Psoas muscle (tissue), 8 donors: Measurements from ENCODE around the gene TNNC2. TPM values are rescaled to one million over a fixed set of nuclear protein-coding genes. Genes with fewer than 3 reads are reported as not detected.
A peak's percentile ranks its signal among the peaks of the same experiment; 100 is the strongest.

Experiments
- ATAC-seq, 4 donors: fragments of 200-7000 bp; cut with Tn5 transposase; one replicate each; pipeline ENCODE4 v1.9.1; 2020; ENCODE audit warnings: moderate library complexity in 3 of 4, mild to moderate bottlenecking in 2 of 4
- DNase-seq, 2 donors: peaks; one replicate each; pipeline ENCODE4 v3.0.0-alpha.2; 2020
- H3K27ac ChIP-seq: fragments of 200-600 bp; one replicate; pipeline ENCODE4 v1.8.0; 2022
- H3K27me3 ChIP-seq, 3 donors: fragments of 200-600 bp in 1 of 3; one replicate each; pipeline versions ENCODE4 v1.6.1 to v1.8.0; 2013 to 2022; ENCODE audit warnings: low read length in 2 of 3, mild to moderate bottlenecking in 2 of 3, moderate library complexity in 1 of 3; ENCODE audit not compliant: insufficient read depth in 3 of 3
- H3K36me3 ChIP-seq, 2 donors: fragments of 200-600 bp in 1 of 2; one replicate each; pipeline versions ENCODE4 v1.6.1 to v1.8.0; 2013 to 2022; ENCODE audit warnings: low read depth in 1 of 2, mild to moderate bottlenecking in 1 of 2, moderate library complexity in 1 of 2; ENCODE audit not compliant: insufficient read depth in 1 of 2
- H3K4me1 ChIP-seq: fragments of 200-600 bp; one replicate; pipeline ENCODE4 v1.8.0; 2022
- H3K4me3 ChIP-seq: fragments of 200-600 bp; one replicate; pipeline ENCODE4 v1.8.0; 2022; ENCODE audit warnings: mild to moderate bottlenecking
- H3K9me3 ChIP-seq: fragments of 200-600 bp; one replicate; pipeline ENCODE4 v1.8.0; 2022
- WGBS, 3 donors: extraction: QIAGEN DNeasy Blood & Tissue Kit; methylation state at CpG; one replicate each; pipeline versions ENCODE4 v1.1.6 to v1.1.7; 2013; 5-methylcytosine and 5-hydroxymethylcytosine counted together
- intact Hi-C, 2 donors: fragments of 100-400 bp; cut with DNase I; formaldehyde crosslinking; loops; one replicate each; pipeline versions ENCODE4 v1.11.0 to v1.14.2; 2022
- polyA plus RNA-seq, 3 donors: library from polyadenylated mRNA; stranded (reverse); fragments of 200-250 nt; gene quantifications; one replicate each; pipeline ENCODE4 v1.2.3, GENCODE V29; 2013
- total RNA-seq, 4 donors: library from RNA; stranded (reverse); fragmentation: NEBNext Ultra II Directional in 2 of 4; extraction: Animal tissue kit (Norgen Biotek cat#: 25700) in 2 of 4; gene quantifications; one replicate each; pipeline versions ENCODE4 v1.2.1 to v1.2.4, GENCODE V29; 2021 to 2023
- TF ChIP-seq, protein P1 (sequence below): fragments of 200-600 bp; IDR thresholded peaks from one replicate; pipeline ENCODE4 v1.8.0; 2022; ENCODE audit warnings: antibody characterized with exemption
- donor health status: healthy with polysubstance abuse.
- donor health status: DM: no; HTN: no; CAD: no; lungs with moderate emphysema.
- donor health status: Bipolar disorder and iron deficiency.
- donor health status: healthy.
- donor health status: DM: yes; HTN: yes; CAD: no.
- donor health status: DM: no; HTN: no; CAD: no.
- donor health status: DM: no; HTN: no; CAD: no.
- donor health status: DM: yes; HTN: yes; CAD: no.

The TNNC2 gene
- total and polyA plus RNA-seq, 7 donors, result 1,390 to 10,677 (median 3,158) TPM

DNA sequence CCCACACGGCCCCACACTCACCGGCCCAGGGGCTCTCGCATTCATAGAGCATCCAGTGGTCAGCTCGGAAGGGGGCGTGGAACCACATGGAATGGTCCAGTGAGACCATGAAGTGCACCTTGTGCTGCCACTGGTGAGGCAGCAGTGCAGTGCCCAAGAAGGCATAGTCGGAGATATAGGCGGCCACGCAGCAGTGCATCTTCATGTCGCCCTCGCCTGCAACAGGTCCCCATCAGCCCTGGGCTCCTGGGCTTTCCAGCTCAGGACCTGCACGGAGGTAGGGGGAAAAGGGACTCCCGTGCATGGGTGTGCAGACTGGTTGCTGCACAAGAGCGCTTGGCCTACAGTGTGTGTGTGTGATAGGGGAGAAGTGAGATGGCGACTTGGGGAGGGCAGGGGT lies 16.4 kb upstream of the TNNC2 start:
- WGBS, 3 donors, result 87 to 92% (median 87%) methylated on average over 14 of the region's 14 CpGs
- Histone ChIP-seq H3K27me3 (no peaks in the 10 kb centered on the region), H3K4me1 (peaks cover 33% of the 10 kb centered on the region), H3K27ac (peak overlapping the region; percentile 67), H3K36me3 (peaks cover 0 to 95% of the 10 kb centered on the region in 2 donors), H3K9me3 (no peaks in the 10 kb centered on the region), H3K4me3 (no peak overlapping the region)
- no peak for DNase-seq
- no peak for ATAC-seq
- intact Hi-C loops, result loop anchor here in 1 of 2 donors (5.0 kb wide), 1 partner anchor 34 kb away; no protein-coding TSS in a partner anchor
- TF ChIP-seq, protein P1, sequence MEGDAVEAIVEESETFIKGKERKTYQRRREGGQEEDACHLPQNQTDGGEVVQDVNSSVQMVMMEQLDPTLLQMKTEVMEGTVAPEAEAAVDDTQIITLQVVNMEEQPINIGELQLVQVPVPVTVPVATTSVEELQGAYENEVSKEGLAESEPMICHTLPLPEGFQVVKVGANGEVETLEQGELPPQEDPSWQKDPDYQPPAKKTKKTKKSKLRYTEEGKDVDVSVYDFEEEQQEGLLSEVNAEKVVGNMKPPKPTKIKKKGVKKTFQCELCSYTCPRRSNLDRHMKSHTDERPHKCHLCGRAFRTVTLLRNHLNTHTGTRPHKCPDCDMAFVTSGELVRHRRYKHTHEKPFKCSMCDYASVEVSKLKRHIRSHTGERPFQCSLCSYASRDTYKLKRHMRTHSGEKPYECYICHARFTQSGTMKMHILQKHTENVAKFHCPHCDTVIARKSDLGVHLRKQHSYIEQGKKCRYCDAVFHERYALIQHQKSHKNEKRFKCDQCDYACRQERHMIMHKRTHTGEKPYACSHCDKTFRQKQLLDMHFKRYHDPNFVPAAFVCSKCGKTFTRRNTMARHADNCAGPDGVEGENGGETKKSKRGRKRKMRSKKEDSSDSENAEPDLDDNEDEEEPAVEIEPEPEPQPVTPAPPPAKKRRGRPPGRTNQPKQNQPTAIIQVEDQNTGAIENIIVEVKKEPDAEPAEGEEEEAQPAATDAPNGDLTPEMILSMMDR, result no peak

DNA sequence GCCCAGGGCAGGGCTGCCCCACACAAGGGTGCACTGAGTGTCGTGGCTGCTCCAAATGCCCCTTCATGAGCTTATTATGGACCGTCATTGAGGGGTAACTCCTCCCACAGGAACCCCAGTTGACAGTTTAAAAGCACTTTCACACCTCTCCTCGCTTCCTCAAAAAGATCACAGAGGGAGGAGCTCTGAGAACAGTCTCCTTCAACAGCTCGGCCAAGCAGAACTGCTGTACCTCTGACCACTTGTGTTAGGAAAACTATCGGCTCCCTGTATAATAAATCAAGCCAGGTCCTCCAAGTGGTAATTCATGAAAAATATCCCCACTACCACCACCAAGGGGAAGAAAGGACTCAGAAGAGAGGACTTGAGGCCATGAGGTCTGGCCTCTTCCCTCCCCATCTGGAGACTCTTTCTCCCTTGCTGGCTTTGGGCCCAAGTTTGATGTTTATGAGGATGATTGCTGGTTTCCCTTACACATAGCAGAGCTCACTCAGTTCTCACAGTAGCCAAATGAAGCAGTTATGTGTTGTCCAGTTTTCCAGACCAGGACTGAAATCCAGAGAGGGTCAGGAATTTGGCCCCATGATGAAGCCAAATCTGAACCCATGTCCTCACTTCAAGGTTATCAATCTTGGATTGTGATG lies 15.2 kb upstream of the TNNC2 start:
- H3K27ac ChIP-seq, result peak overlapping the region; percentile 67
- peak; percentile 19 to 60 (median 42) for ATAC-seq
- no peaks in the 10 kb centered on the region for H3K9me3 ChIP-seq
- intact Hi-C loops, result loop anchor here in 1 of 2 donors (5.0 kb wide), 1 partner anchor 35 kb away; no protein-coding TSS in a partner anchor
- DNase-seq, result no peak
- 20 to 59% (median 30%) methylated on average over 5 of the region's 5 CpGs for WGBS, 3 donors
- peaks cover 36% of the 10 kb centered on the region for H3K4me1 ChIP-seq
- TF ChIP-seq, protein P1, result no peak
- no peak overlapping the region for H3K4me3 ChIP-seq
- H3K27me3 ChIP-seq, result no peaks in the 10 kb centered on the region
- peaks cover 0 to 96% of the 10 kb centered on the region in 2 donors for H3K36me3 ChIP-seq

GRCh38 chr20:45841407-45842129 lies 14.5 kb upstream of the TNNC2 start:
- 83 to 90% (median 84%) methylated on average over 6 to 10 of the region's 10 CpGs for WGBS, 3 donors
- peaks cover 0 to 94% of the 10 kb centered on the region in 2 donors for H3K36me3 ChIP-seq
- H3K4me1 ChIP-seq, result peaks cover 39% of the 10 kb centered on the region
- H3K9me3 ChIP-seq, result no peaks in the 10 kb centered on the region
- TF ChIP-seq, protein P1, result no peak
- H3K4me3 ChIP-seq, result no peak overlapping the region
- peak in 1 of 4 donors; percentile 8 for ATAC-seq
- peak overlapping the region; percentile 67 for H3K27ac ChIP-seq
- intact Hi-C loops, result loop anchor here in 1 of 2 donors (5.0 kb wide), 1 partner anchor 36 kb away; no protein-coding TSS in a partner anchor
- DNase-seq, result no peak
- H3K27me3 ChIP-seq, result no peaks in the 10 kb centered on the region

DNA sequence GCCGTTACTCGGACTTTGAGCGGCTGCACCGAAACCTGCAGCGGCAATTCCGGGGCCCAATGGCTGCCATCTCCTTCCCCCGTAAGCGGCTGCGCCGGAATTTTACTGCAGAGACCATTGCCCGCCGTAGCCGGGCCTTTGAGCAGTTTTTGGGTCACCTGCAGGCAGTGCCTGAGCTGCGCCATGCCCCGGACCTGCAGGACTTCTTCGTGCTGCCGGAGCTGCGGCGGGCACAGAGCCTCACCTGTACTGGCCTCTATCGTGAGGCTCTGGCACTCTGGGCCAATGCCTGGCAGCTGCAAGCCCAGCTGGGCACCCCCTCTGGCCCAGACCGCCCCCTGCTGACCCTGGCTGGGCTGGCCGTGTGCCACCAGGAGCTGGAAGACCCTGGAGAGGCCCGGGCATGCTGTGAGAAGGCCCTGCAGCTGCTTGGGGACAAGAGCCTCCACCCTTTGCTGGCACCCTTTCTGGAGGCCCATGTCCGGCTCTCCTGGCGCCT lies 13.6 kb upstream of the TNNC2 start:
- no peaks in the 10 kb centered on the region for H3K27me3 ChIP-seq
- no peaks in the 10 kb centered on the region for H3K9me3 ChIP-seq
- H3K36me3 ChIP-seq, result peaks cover 0 to 86% of the 10 kb centered on the region in 2 donors
- peak in 1 of 2 donors; percentile 71 for DNase-seq
- no peak overlapping the region for H3K4me3 ChIP-seq
- TF ChIP-seq, protein P1, result no peak
- 67 to 77% (median 69%) methylated on average over 22 to 25 of the region's 25 CpGs for WGBS, 3 donors
- ATAC-seq, result peak in 3 of 4 donors; percentile 4 to 24 (median 23)
- H3K27ac ChIP-seq, result peak overlapping the region; percentile 67
- intact Hi-C loops, result loop anchor here in 1 of 2 donors (5.0 kb wide), 1 partner anchor 37 kb away; no protein-coding TSS in a partner anchor
- peaks cover 41% of the 10 kb centered on the region for H3K4me1 ChIP-seq
